ENCODE measurements around the gene MIX23.

MIX23 gene

GRCh38 chr3:122391681-122392446 lies 8.8 kb upstream of the MIX23 start:
- DNase-seq: no peak

GRCh38 chr3:122390665-122391064 lies 7.6 kb upstream of the MIX23 start:
- no peak for DNase-seq

GRCh38 chr3:122389892-122390291 lies 6.9 kb upstream of the MIX23 start:
- no peak for DNase-seq

- no peak for DNase-seq
These were observed 6.2 kb upstream of the MIX23 start for GRCh38 chr3:122389197-122389596.

GRCh38 chr3:122387709-122388108 lies 4.7 kb upstream of the MIX23 start:
- no peak for DNase-seq

- DNase-seq: peak; percentile 89
These were observed 1.0 kb upstream of the MIX23 start, which contains the start of gene FAM162A for GRCh38 chr3:122383771-122384697. FAM162A (plus strand) TSS chr3:122384182; CDS start chr3:122384266, 84 bp downstream.

- DNase-seq: no peak
These were observed 5.1 kb downstream of the MIX23 start for GRCh38 chr3:122377975-122378374.

- DNase-seq: no peak
These were observed 9.0 kb downstream of the MIX23 start for GRCh38 chr3:122374034-122374433.

GRCh38 chr3:122366379-122366749 lies 16.7 kb downstream of the MIX23 start:
- no peak for DNase-seq

GRCh38 chr3:122365582-122366378 lies 17.3 kb downstream of the MIX23 start:
- DNase-seq: peak; percentile 79

- no peak for DNase-seq
These were observed 18.0 kb downstream of the MIX23 start for GRCh38 chr3:122365073-122365472.

GRCh38 chr3:122364490-122364889 lies 18.5 kb downstream of the MIX23 start:
- no peak for DNase-seq

- DNase-seq: no peak
These were observed 21.0 kb downstream of the MIX23 start for GRCh38 chr3:122362026-122362425.

- DNase-seq: no peak
These were observed 24.4 kb downstream of the MIX23 start for GRCh38 chr3:122358703-122359032.

- DNase-seq: peak; percentile 9
These were observed 25.0 kb downstream of the MIX23 start for GRCh38 chr3:122357828-122358702.

- DNase-seq: peak; percentile 45
These were observed 26.6 kb downstream of the MIX23 start for GRCh38 chr3:122356402-122356801.

GRCh38 chr3:122355612-122356011 lies 27.4 kb downstream of the MIX23 start:
- DNase-seq: no peak

- DNase-seq: no peak
These were observed 29.1 kb downstream of the MIX23 start for GRCh38 chr3:122353893-122354401.

- no peak for DNase-seq
These were observed 29.8 kb downstream of the MIX23 start for GRCh38 chr3:122353215-122353614.

- DNase-seq: no peak
These were observed 31.4 kb downstream of the MIX23 start for GRCh38 chr3:122351612-122352011.

GRCh38 chr3:122350814-122351418 lies 32.1 kb downstream of the MIX23 start:
- DNase-seq: peak; percentile 31
